GM12878 (cell line): ENCODE results near the gene ELAVL1. TPM values are rescaled to one million over a fixed set of nuclear protein-coding genes. Genes with fewer than 3 reads are reported as not detected.

Experiments used
- ATF7 ChIP-seq: fragments of 450-650 bp; IDR thresholded peaks from 2 replicates; pipeline ENCODE4 v1.6.1; 2016; ENCODE audit warnings: low read depth, mild to moderate bottlenecking
- BRCA1 ChIP-seq: IDR thresholded peaks from 2 replicates; pipeline ENCODE4 v1.6.1; 2011; ENCODE audit warnings: low read depth, low read length, improper control_type of control experiment
- CBX5 ChIP-seq: sonication (generic); IDR thresholded peaks from 2 replicates; pipeline ENCODE4 v1.6.1; 2016; ENCODE audit warnings: low read depth, moderate library complexity, mild to moderate bottlenecking, inconsistent platforms
- CEBPB ChIP-seq, 2 experiments: fragments of 150-350 bp in 1 of 2; IDR thresholded peaks; 2 replicates each; pipeline ENCODE4 v1.6.1; 2012 to 2014; ENCODE audit warnings: low read depth in 2 of 2, low read length in 2 of 2, borderline replicate concordance in 1 of 2, inconsistent platforms in 1 of 2
- CREB1 ChIP-seq: IDR thresholded peaks from 2 replicates; pipeline ENCODE4 v1.6.1; 2012; ENCODE audit warnings: low read depth, mild to moderate bottlenecking, inconsistent platforms
- EGR1 ChIP-seq, 2 experiments: IDR thresholded peaks; 1 replicate in 1 of 2; 2 replicates in 1 of 2; pipeline ENCODE4 v1.6.1; 2011 to 2012; ENCODE audit warnings: low read depth in 2 of 2, low read length in 2 of 2, borderline replicate concordance in 1 of 2, mild to moderate bottlenecking in 1 of 2, moderate library complexity in 1 of 2
- IKZF1 ChIP-seq: fragments of 450-650 bp; conservative IDR thresholded peaks from 2 replicates; pipeline ENCODE4 v1.6.1; 2017; ENCODE audit warnings: antibody characterized with exemption, mild to moderate bottlenecking
- IRF4 ChIP-seq: IDR thresholded peaks from 2 replicates; pipeline ENCODE4 v1.6.1; 2011; ENCODE audit warnings: low read depth, low read length
- JUNB ChIP-seq: IDR thresholded peaks from 2 replicates; pipeline ENCODE4 v1.6.1; 2016; ENCODE audit warnings: antibody characterized with exemption, mild to moderate bottlenecking
- NBN ChIP-seq: fragments of 450-650 bp; IDR thresholded peaks from 2 replicates; pipeline ENCODE4 v1.6.1; 2016
- NFIC ChIP-seq: IDR thresholded peaks from 2 replicates; pipeline ENCODE4 v1.6.1; 2012; ENCODE audit warnings: low read depth, mild to moderate bottlenecking, inconsistent platforms, low read length, moderate library complexity
- PBX3 ChIP-seq: IDR thresholded peaks from 2 replicates; pipeline ENCODE4 v1.6.1; 2011; ENCODE audit warnings: mild to moderate bottlenecking, low read depth, low read length, moderate library complexity; ENCODE audit not compliant: insufficient replicate concordance
- POLR2A ChIP-seq: IDR thresholded peaks from 2 replicates; pipeline ENCODE4 v1.6.1; 2011; ENCODE audit warnings: low read depth, mild to moderate bottlenecking, low read length
- SIN3A ChIP-seq: IDR thresholded peaks from 2 replicates; pipeline ENCODE4 v1.6.1; 2012; ENCODE audit warnings: low read depth, low read length, improper control_type of control experiment
- SIX5 ChIP-seq: IDR thresholded peaks from 2 replicates; pipeline ENCODE4 v1.6.1; 2011; ENCODE audit warnings: mild to moderate bottlenecking, low read depth, low read length, moderate library complexity; ENCODE audit not compliant: severe bottlenecking
- STAT1 ChIP-seq: fragments of 450-650 bp; conservative IDR thresholded peaks from 2 replicates; pipeline ENCODE4 v1.6.1; 2014; ENCODE audit warnings: antibody characterized with exemption, mild to moderate bottlenecking
- TAF1 ChIP-seq: IDR thresholded peaks from 2 replicates; pipeline ENCODE4 v1.6.1; 2011; ENCODE audit warnings: mild to moderate bottlenecking, low read depth, low read length, borderline replicate concordance
- ZBTB11 ChIP-seq: fragments of 450-650 bp; formaldehyde crosslinking; IDR thresholded peaks from 2 replicates; pipeline ENCODE4 v1.5.0; 2022; ENCODE audit warnings: mild to moderate bottlenecking, missing genetic modification characterization
- ZBTB40 ChIP-seq: fragments of 450-650 bp; IDR thresholded peaks from 2 replicates; pipeline ENCODE4 v1.6.1; 2016; ENCODE audit warnings: mild to moderate bottlenecking, moderate library complexity, borderline replicate concordance
- polyA plus RNA-seq, 11 experiments: library from polyadenylated mRNA; depleted of rRNA in 4 of 11; unstranded in 6 of 11; stranded (reverse) in 5 of 11; fragments of >200 nt; fragmentation: Nextera tagmentation in 4 of 11; fragmentation: Illumina TruSeq in 1 of 11; extraction: Ambion mirVana in 4 of 11; extraction: Trizol in 1 of 11; gene quantifications; 1 replicate in 1 of 11; 2 replicates in 10 of 11; pipeline versions ENCODE4 v1.2.1 to v1.2.3, GENCODE V29; 2011 to 2016; ENCODE audit warnings: inconsistent platforms in 2 of 11, missing spikeins in 2 of 11, low read depth in 1 of 11
- total RNA-seq, 4 experiments: library from RNA; depleted of rRNA in 3 of 4; stranded (reverse); fragments of >200 nt in 3 of 4; fragmentation: Illumina TruSeq in 1 of 4; extraction: Trizol in 1 of 4; gene quantifications; 2 replicates each; pipeline versions ENCODE4 v1.2.1 to v1.2.3, GENCODE V29; 2013 to 2021

The ELAVL1 gene
- total and polyA plus RNA-seq, 10 of the 15 experiments (the other 5 are each of a cell fraction or from before 2014, with no cell fraction given), result 7.4 to 155 (median 70.3) TPM

DNA sequence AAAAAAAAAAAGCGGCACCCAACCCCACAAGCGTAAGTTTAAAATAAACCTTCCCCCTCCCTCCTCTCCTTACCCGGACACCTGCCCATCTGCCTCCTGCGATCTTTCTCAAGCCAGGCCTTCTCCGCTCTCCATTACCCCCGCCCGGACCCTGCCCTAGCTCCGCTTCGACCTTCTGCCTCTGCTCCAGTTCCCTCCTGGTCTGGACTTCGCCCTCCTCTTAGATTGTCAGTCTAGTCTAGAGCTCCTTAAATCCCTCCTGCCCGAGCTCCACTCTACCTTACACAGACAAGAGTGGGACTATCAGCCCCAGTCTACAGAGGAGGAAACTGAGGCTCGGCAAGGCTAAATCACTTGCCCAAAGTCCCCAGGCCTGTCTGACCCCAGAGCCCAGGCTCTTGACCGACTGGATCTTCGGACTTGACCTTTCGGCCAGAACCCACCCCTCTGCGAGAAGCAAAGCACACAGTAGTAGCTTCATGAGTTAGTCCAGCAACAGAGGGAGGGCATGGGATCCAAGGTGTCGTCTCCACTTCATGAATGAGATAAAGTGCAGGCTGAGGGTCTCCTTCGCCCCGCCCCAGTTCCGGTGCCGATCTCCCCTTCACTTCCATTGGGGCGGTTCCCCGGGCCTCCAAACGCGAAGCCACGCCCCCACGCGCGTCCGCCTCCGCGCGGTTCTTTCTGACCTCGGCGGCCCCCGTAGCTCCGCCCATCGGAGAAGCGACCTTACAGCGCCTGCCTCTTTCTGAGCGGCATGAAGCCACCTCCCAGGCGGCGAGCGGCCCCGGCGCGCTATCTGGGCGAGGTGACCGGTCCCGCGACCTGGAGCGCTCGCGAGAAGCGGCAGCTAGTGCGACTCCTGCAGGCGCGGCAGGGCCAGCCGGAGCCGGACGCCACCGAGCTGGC, 85.6 kb downstream of the ELAVL1 start, which contains the start of gene SNAPC2 (continued):
- TF ChIP-seq PBX3, result peak; percentile 42
- TF ChIP-seq ATF7, result 0 out of 2 replicates have a peak, but pooled peaks have one; percentile 6
- TF ChIP-seq BRCA1, result 0 out of 2 replicates have a peak, but pooled peaks have one; percentile 41
- no peak for TF ChIP-seq IRF4
- TF ChIP-seq CBX5, result no peak
- no peak for TF ChIP-seq SIX5
- no peak for TF ChIP-seq ZBTB11 (CRISPR knock-in tag)
- TF ChIP-seq SIN3A, result 0 out of 2 replicates have a peak, but pooled peaks have one; percentile 54
- peak; percentile 61; the same call in 1 of the 2 replicates for TF ChIP-seq IKZF1
- TF ChIP-seq NFIC, result no peak
- TF ChIP-seq TAF1, result 0 out of 2 replicates have a peak, but pooled peaks have one; percentile 10
- peak; percentile 67 for TF ChIP-seq CREB1
- TF ChIP-seq JUNB, result no peak
- TF ChIP-seq STAT1, result 0 out of 2 replicates have a peak, but pooled peaks have one; percentile 45
- peak in 1 of 2 experiments; percentile 93; a peak in 2 of 3 replicates for TF ChIP-seq EGR1 (IDR thresholded peaks at IDR 0.05; ENCODE audit: borderline replicate concordance in 1 of 2, low read depth in 2 of 2, low read length in 2 of 2)
- peak; percentile 61; the same call in 1 of the 2 replicates for TF ChIP-seq POLR2A
- TF ChIP-seq NBN, result peak; percentile 20; the same call in 1 of the 2 replicates
- no peak for TF ChIP-seq CEBPB (IDR thresholded peaks at IDR 0.05; ENCODE audit: borderline replicate concordance in 1 of 2, low read depth in 2 of 2, low read length in 2 of 2)
- peak; percentile 19; the same call in 1 of the 2 replicates for TF ChIP-seq ZBTB40
